Upper lobe of left lung (tissue), 6 donors: Measurements from ENCODE around the gene PDSS2. TPM values are rescaled to one million over a fixed set of nuclear protein-coding genes. Genes with fewer than 3 reads are reported as not detected.
A peak's percentile ranks its signal among the peaks of the same experiment; 100 is the strongest.

Source experiments
- ATAC-seq, 2 donors: fragments of 200-7000 bp; cut with Tn5 transposase; one replicate each; pipeline ENCODE4 v1.9.1; 2022; ENCODE audit warnings: mild to moderate bottlenecking in 2 of 2, moderate library complexity in 2 of 2; ENCODE audit not compliant: low FRiP score in 2 of 2
- DNase-seq, 2 donors: peaks; one replicate each; pipeline ENCODE4 v3.0.0-alpha.2; 2019 to 2020
- H3K27ac ChIP-seq, 4 donors: fragments of 200-600 bp; sonication (generic); one replicate each; pipeline ENCODE4 v1.5.1; 2016 to 2019
- H3K27me3 ChIP-seq, 4 donors: fragments of 200-600 bp; sonication (generic); one replicate each; pipeline ENCODE4 v1.5.1; 2017 to 2019
- H3K36me3 ChIP-seq, 4 donors: fragments of 200-600 bp; sonication (generic); one replicate each; pipeline ENCODE4 v1.5.1; 2016 to 2019
- H3K4me1 ChIP-seq, 4 donors: fragments of 200-600 bp; sonication (generic); one replicate each; pipeline ENCODE4 v1.5.1; 2018 to 2019
- H3K4me3 ChIP-seq, 4 donors: fragments of 200-600 bp; sonication (generic); one replicate each; pipeline ENCODE4 v1.5.1; 2017 to 2019; ENCODE audit warnings: mild to moderate bottlenecking in 2 of 4, moderate library complexity in 1 of 4
- H3K9me3 ChIP-seq, 4 donors: fragments of 200-600 bp; sonication (generic); one replicate each; pipeline ENCODE4 v1.5.1; 2018 to 2019
- EP300 ChIP-seq, 4 donors: sonication (generic); formaldehyde crosslinking; IDR thresholded peaks; one replicate each; pipeline ENCODE4 v1.5.1; 2017; ENCODE audit warnings: antibody characterized with exemption in 4 of 4, control low read depth in 2 of 4
- POLR2A ChIP-seq, 4 donors: fragments of 450-650 bp; IDR thresholded peaks; one replicate each; pipeline ENCODE4 v1.5.1; 2016 to 2017; ENCODE audit warnings: antibody characterized with exemption in 4 of 4, mild to moderate bottlenecking in 2 of 4
- POLR2AphosphoS5 ChIP-seq, 2 donors: sonication (generic); formaldehyde crosslinking; IDR thresholded peaks; one replicate each; pipeline ENCODE4 v1.5.1; 2017; ENCODE audit warnings: antibody characterized with exemption in 2 of 2
- WGBS, 2 donors: methylation state at CpG; one replicate each; pipeline ENCODE4 v1.1.5; 2017 to 2018; 5-methylcytosine and 5-hydroxymethylcytosine counted together
- total RNA-seq, 6 donors: library from RNA; depleted of rRNA in 4 of 6; stranded (reverse); fragments of >200 nt in 4 of 6; gene quantifications; one replicate each; pipeline versions ENCODE4 v1.1.0 to v1.2.1, GENCODE V29; 2016 to 2021
- TF ChIP-seq, protein P1 (sequence below), 6 experiments: fragments of 450-650 bp in 4 of 6; fragments of 200-600 bp in 2 of 6; sonication (generic) in 2 of 6; IDR thresholded peaks; one replicate each; pipeline ENCODE4 v1.5.1; 2016 to 2019; ENCODE audit warnings: antibody characterized with exemption in 6 of 6
- donor health status: DM: no; HTN: no; CAD: no; lungs with moderate emphysema.
- donor health status: DM: no; HTN: yes; CAD: no; lungs with severe emphysema.

PDSS2 gene
- total RNA-seq, 6 donors from 2014 or later: 5.1 to 20.9 (median 15.0) TPM

DNA sequence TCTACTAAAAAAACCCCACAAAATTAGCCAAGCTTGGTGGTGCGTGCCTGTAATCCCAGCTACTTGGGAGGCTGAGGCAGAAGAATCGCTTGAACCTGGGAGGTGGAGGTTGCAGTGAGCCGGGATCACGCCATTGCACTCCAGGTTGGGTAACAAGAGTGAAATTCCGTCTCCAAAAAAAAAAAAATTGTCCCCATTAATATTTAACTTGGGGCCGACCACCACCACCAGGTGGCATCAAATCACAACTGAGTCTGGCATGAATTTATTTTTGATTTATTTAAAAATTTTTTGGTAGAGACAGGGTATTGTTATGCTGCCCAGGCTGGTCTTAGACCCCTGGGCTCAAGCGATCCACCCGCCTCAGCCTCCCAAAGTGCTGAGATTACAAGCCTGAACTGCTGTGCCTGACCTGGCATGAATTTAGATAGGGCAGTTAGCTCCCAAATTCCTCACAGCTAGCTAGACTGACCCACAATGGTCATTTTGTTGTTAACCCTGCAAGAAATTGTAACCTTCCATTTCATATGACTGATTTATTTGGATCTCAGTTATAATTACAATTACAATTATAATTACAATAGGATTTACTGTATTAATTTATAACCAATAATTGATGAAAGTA is 326.9 kb downstream of the PDSS2 start:
- Histone ChIP-seq H3K4me3 (no peak overlapping the region), H3K27ac (no peak overlapping the region), H3K9me3 (no peaks in the 10 kb centered on the region), H3K27me3 (no peaks in the 10 kb centered on the region), H3K36me3 (no peaks in the 10 kb centered on the region), H3K4me1 (no peaks in the 10 kb centered on the region)
- no peak for ATAC-seq
- 35 to 42% methylated on average over 8 of the region's 8 CpGs for WGBS, 2 donors
- no peak for TF ChIP-seq EP300 (IDR thresholded peaks at IDR 0.05)
- TF ChIP-seq, protein P1, sequence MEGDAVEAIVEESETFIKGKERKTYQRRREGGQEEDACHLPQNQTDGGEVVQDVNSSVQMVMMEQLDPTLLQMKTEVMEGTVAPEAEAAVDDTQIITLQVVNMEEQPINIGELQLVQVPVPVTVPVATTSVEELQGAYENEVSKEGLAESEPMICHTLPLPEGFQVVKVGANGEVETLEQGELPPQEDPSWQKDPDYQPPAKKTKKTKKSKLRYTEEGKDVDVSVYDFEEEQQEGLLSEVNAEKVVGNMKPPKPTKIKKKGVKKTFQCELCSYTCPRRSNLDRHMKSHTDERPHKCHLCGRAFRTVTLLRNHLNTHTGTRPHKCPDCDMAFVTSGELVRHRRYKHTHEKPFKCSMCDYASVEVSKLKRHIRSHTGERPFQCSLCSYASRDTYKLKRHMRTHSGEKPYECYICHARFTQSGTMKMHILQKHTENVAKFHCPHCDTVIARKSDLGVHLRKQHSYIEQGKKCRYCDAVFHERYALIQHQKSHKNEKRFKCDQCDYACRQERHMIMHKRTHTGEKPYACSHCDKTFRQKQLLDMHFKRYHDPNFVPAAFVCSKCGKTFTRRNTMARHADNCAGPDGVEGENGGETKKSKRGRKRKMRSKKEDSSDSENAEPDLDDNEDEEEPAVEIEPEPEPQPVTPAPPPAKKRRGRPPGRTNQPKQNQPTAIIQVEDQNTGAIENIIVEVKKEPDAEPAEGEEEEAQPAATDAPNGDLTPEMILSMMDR (IDR thresholded peaks at IDR 0.05): peak in 1 of 6 experiments; percentile 12
- TF ChIP-seq POLR2A (IDR thresholded peaks at IDR 0.05): no peak
- no peak for TF ChIP-seq POLR2AphosphoS5 (IDR thresholded peaks at IDR 0.05)
- DNase-seq: no peak

- no peak for ATAC-seq
- Histone ChIP-seq H3K36me3 (no peaks in the 10 kb centered on the region), H3K9me3 (no peaks in the 10 kb centered on the region), H3K27ac (no peak overlapping the region), H3K4me3 (no peak overlapping the region), H3K4me1 (no peaks in the 10 kb centered on the region), H3K27me3 (no peaks in the 10 kb centered on the region)
- 80 to 81% methylated on average over 9 of the region's 9 CpGs for WGBS, 2 donors
- no peak for TF ChIP-seq EP300 (IDR thresholded peaks at IDR 0.05)
- TF ChIP-seq POLR2AphosphoS5 (IDR thresholded peaks at IDR 0.05): no peak
- TF ChIP-seq, protein P1 (IDR thresholded peaks at IDR 0.05): no peak
- TF ChIP-seq POLR2A (IDR thresholded peaks at IDR 0.05): no peak
- DNase-seq: no peak
Observed at GRCh38 chr6:107129370-107129925, 329.9 kb downstream of the PDSS2 start.

DNA sequence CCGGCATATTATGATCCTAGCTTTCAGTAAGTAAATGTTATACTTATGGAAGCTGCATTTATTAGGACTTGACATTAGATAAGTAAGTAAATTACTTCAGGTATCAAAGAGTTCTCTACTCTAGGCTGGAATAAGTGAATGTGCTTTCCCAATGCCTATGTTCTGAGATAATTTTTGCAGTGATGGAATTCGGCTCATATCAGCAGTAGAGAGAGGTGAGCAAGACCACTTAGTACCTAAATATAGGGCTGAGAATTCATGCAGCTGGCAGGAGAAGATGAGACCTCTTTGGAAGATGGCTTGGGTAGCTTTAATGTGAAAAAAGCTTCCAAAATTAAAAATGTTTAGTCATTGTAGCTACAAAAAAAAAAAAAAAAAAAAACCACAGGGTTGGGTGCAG is 330.8 kb downstream of the PDSS2 start:
- TF ChIP-seq, protein P1 (IDR thresholded peaks at IDR 0.05): no peak
- TF ChIP-seq EP300 (IDR thresholded peaks at IDR 0.05) (no peak), POLR2A (IDR thresholded peaks at IDR 0.05) (no peak), POLR2AphosphoS5 (IDR thresholded peaks at IDR 0.05) (no peak)
- ATAC-seq (no peak), DNase-seq (no peak)
- Histone ChIP-seq H3K27ac (no peak overlapping the region), H3K4me3 (no peak overlapping the region), H3K4me1 (no peaks in the 10 kb centered on the region), H3K27me3 (no peaks in the 10 kb centered on the region), H3K9me3 (no peaks in the 10 kb centered on the region), H3K36me3 (no peaks in the 10 kb centered on the region)
- 82 to 95% methylated on average over 2 of the region's 2 CpGs for WGBS, 2 donors

- no peaks in the 10 kb centered on the region for H3K27me3 ChIP-seq
- ATAC-seq (no peak), DNase-seq (no peak)
- no peaks in the 10 kb centered on the region for H3K9me3 ChIP-seq
- H3K36me3 ChIP-seq: no peaks in the 10 kb centered on the region
- 85 to 88% methylated on average over 1 of the region's 1 CpG for WGBS, 2 donors
- TF ChIP-seq EP300 (IDR thresholded peaks at IDR 0.05): no peak
- no peak for TF ChIP-seq POLR2AphosphoS5 (IDR thresholded peaks at IDR 0.05)
- TF ChIP-seq POLR2A (IDR thresholded peaks at IDR 0.05): no peak
- TF ChIP-seq, protein P1 (IDR thresholded peaks at IDR 0.05): no peak
- H3K27ac ChIP-seq: no peak overlapping the region
- H3K4me3 ChIP-seq: no peak overlapping the region
- H3K4me1 ChIP-seq: no peaks in the 10 kb centered on the region
Observed at GRCh38 chr6:107128175-107128574, 331.2 kb downstream of the PDSS2 start.

- peak in 1 of 2 donors; percentile 39 for DNase-seq
- 91 to 94% methylated on average over 5 of the region's 5 CpGs for WGBS, 2 donors
Observed at GRCh38 chr6:107125771-107126170, 333.6 kb downstream of the PDSS2 start.

More at GRCh38 chr6:107125771-107126170, 333.6 kb downstream of the PDSS2 start:
- Histone ChIP-seq H3K27ac (no peak overlapping the region), H3K4me1 (no peaks in the 10 kb centered on the region), H3K27me3 (no peaks in the 10 kb centered on the region), H3K36me3 (no peaks in the 10 kb centered on the region), H3K4me3 (no peak overlapping the region), H3K9me3 (no peaks in the 10 kb centered on the region)
- TF ChIP-seq POLR2AphosphoS5 (IDR thresholded peaks at IDR 0.05) (no peak), EP300 (IDR thresholded peaks at IDR 0.05) (no peak), POLR2A (IDR thresholded peaks at IDR 0.05) (no peak)
- TF ChIP-seq, protein P1 (IDR thresholded peaks at IDR 0.05): no peak
- ATAC-seq: peak in 1 of 2 donors; percentile 50
